ENCODE data around the gene FAM161B.
"Not testable (repeated sequence)": the region's sequence is repeated elsewhere in the genome, so short reads cannot be mapped to it uniquely, and the experiment has no call there.

The FAM161B gene

DNA sequence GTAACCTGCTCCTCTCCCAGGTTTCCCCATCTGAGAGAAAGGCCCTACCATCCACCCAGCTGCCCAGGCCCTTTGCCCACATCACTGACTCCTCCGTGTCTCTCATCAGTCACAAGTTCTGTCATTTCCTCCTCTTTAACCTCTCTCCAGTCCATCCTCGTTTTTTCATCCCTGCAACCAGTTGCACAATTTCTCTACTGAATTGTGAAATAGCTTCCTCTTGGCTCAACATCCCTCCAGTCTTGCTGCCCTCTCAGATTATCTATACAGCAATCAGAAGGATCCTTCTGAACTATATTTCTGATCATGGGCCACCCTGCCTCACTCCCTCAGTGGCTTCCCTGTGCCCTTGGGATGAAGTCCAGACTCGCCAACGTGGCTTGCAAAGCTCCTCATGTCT, 6.8 kb downstream of the FAM161B start:
- DNase-seq = no peak

- no peak for DNase-seq
Observed at GRCh38 chr14:73942180-73942579, 7.7 kb downstream of the FAM161B start.

DNA sequence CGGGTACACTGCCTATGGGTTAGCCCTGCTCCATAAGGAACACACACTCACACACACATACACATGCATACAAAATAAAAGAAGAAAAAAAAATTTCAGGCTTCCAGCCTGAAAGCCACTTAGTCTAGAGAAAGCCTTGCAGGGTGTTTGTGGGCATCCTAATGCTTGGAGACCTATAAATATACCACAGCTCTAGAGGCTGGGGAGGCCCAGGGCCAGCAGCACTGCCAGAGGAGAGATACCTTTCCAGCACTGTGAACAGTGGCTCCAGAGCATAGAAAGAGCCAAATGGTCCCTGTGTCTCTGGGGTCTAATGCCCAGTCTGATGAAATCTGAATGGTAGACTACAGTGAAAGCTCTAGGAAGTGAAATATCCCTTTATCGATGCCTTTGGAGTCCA, 12.9 kb downstream of the FAM161B start:
- DNase-seq = no peak

GRCh38 chr14:73936548-73936947, 13.3 kb downstream of the FAM161B start:
- DNase-seq = no peak

GRCh38 chr14:73935666-73936065, 14.2 kb downstream of the FAM161B start:
- DNase-seq = no peak

DNA sequence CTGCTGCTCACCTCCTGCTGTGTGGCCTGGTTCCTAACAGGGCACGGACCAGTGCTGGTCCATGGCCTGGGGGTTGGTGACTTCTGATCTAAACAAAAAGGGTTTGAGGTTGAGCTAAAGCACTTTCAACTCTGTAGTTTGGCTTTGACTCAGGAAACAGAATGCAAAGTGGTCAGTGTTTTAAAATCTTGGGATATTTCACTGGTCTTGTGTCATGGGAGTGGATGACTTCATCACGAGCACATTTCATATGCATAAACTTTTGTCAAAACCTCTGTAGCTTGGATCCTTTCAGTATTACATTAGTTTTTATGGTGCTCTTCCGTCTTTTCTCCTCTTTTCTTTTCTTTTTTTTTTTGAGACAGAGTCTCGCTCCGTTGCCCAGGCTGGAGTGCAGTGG, 25.6 kb downstream of the FAM161B start:
- DNase-seq = no peak

- DNase-seq = not testable (repeated sequence)
Observed at GRCh38 chr14:73919457-73919856, 30.4 kb downstream of the FAM161B start.

DNA sequence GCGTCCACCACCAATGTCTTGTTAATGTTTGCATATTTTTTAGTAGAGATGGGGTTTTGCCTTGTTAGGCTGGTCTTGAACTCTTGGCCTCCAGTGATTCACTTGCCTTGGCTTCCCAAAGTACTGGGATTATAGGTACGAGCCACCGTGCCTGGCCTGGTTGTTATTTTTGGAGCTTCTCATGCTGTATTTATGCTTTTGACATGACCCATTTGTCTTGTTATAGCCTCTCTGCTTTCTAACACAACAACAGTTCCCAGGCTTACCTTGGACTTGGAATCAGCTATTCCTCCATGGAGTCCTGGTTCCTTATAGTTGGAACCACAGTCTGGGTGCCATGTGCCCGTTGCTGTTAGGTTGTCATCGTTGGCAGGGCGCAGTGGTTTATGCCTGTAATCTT, 33.6 kb downstream of the FAM161B start:
- DNase-seq = no peak

DNA sequence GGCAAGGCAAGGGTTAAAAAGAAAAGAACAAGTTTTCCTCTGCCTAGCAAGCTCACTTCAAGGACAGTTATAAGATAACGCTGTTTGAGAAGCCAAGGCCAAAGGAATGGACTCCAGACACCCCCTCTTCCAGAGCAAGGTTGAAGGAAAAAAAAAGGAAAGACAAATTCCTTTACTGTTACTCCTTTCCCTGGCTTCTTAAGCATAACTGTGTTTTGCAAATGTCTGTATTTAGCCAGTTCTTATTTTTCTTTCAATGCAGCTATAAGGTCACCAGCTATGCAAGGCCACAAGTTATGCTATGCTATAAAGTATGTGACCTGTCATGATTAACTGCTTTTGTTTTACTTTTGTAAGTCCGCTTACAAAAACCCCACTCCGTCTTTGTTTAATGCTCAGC, 36.6 kb downstream of the FAM161B start:
- DNase-seq = no peak

DNA sequence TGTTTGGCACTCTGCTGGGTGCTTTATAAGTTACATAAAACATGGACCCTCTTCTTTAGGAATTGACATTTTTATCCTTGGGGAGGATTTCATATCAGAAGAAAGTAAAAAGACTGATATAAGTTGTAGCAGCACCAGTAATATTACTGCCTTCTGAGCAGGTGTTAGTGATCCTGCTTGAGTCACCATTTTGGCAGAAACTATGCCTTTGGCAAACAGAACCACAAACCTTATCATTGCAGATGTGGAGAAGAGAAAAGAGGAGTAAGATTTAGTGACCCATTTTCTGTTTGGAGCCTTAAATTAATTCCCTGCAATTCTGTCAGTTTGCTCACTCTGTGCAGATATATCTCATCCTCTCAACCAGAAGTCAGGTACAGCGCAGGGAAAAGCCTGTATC, 40.2 kb downstream of the FAM161B start:
- no peak for DNase-seq

DNA sequence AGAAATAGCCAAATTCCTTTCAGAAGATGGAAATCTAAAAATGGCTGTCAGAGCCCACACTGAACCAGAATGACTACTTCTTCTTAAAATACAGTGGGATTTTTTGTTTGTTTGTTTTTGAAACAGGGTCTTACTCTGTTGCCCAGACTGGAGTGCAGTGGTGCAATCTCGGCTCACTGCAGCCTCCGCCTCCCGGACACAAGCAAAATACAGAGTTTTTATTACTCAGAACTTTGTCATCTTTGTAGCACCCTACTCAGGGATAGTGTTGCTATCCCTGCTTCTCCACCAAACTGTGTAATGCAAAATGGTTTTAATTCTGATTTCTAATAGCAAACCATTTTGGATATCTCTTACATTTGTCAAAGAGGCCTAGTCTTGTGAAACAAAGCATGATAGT, 46.9 kb downstream of the FAM161B start:
- no peak for DNase-seq

GRCh38 chr14:73896521-73896920, 53.4 kb downstream of the FAM161B start:
- DNase-seq = no peak

GRCh38 chr14:73895939-73896338, 54.0 kb downstream of the FAM161B start:
- no peak for DNase-seq

DNA sequence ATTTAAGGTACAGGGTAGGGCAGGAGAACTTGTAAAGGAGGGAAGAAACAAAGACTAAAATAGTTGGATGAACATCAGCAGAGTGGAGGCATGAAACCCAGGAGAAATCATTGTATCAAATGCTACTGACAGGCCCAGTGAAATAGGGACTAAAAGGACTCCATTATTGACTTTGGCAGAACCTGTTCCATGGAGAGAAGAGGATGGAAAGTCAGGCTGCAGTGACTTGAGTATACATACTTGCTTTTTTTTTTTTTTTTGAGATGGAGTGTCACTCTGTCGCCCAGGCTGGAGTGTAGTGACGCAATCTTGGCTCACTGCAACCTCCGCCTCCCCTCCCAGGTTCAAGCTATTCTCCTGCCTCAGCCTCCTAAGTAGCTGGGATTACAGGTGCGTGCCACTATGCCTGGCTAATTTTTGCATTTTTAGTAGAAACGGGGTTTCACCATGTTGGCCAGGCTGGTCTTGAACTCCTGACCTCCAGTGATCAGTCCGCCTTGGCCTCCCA, 55.7 kb downstream of the FAM161B start:
- not testable (repeated sequence) for DNase-seq

DNA sequence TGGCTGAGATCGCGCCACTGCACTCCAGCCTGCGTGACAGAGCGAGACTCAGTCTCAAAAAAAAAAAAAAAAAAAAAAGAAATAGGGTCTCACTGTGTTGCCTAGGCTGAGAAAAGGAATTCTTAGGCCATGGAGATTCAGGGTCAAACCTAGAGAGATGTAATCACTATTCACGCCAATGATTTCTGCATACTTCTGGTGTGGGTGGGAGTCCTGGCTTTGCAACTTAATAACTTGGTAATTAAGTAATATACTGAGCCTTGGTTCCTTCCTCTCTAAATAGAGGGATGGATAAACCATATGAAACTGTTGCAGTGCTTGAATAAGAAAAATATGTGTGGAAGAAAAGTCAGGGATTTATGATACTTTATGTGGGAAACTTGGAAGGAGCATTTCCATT, 60.5 kb downstream of the FAM161B start:
- no peak for DNase-seq

- DNase-seq = no peak
Observed at GRCh38 chr14:73888971-73889370, 60.9 kb downstream of the FAM161B start.

- DNase-seq = peak in 1 of 6 experiments; percentile 13
Observed at GRCh38 chr14:73888460-73888725, 61.5 kb downstream of the FAM161B start.

GRCh38 chr14:73887694-73888459, 62.0 kb downstream of the FAM161B start:
- DNase-seq = peak in 2 of 6 experiments; percentile 18 to 44

GRCh38 chr14:73887318-73887616, 62.6 kb downstream of the FAM161B start:
- peak in 2 of 6 experiments; percentile 30 to 62 for DNase-seq

- peak; percentile 75 to 84 (median 81) for DNase-seq
Observed at GRCh38 chr14:73886449-73887317, 63.2 kb downstream of the FAM161B start, which contains the start of gene ZNF410. ZNF410 (plus strand) TSS chr14:73886859; CDS start chr14:73892176, 5,317 bp downstream.

- no peak for DNase-seq
Observed at GRCh38 chr14:73884438-73885190, 65.3 kb downstream of the FAM161B start.

Data from stimulated activated naive CD4-positive, alpha-beta T cell (primary cell).